SIG-M5 treated with dmso at 0.1 percent for 504 hours (cell line): ENCODE results near the gene CNTNAP2.

Experiments used
- DNase-seq: peaks from one replicate; lab custom pipeline; 2025; ENCODE audit not compliant: unreplicated experiment; lab: John Stamatoyannopoulos, UW

CNTNAP2 gene

GRCh38 chr7:146285418-146285817 lies 168.8 kb downstream of the CNTNAP2 start:
- no peak for DNase-seq

- DNase-seq: no peak
Observed at GRCh38 chr7:146290746-146291145, 174.1 kb downstream of the CNTNAP2 start.

- DNase-seq: no peak
Observed at GRCh38 chr7:146291900-146292299, 175.3 kb downstream of the CNTNAP2 start.

GRCh38 chr7:146296028-146296427 lies 179.4 kb downstream of the CNTNAP2 start:
- no peak for DNase-seq

- no peak for DNase-seq
Observed at GRCh38 chr7:146314962-146315361, 198.4 kb downstream of the CNTNAP2 start.

- DNase-seq: no peak
Observed at GRCh38 chr7:146319629-146320028, 203.0 kb downstream of the CNTNAP2 start.

- no peak for DNase-seq
Observed at GRCh38 chr7:146321301-146321700, 204.7 kb downstream of the CNTNAP2 start.

GRCh38 chr7:146331369-146331768 lies 214.8 kb downstream of the CNTNAP2 start:
- no peak for DNase-seq

- DNase-seq: no peak
Observed at GRCh38 chr7:146345251-146345650, 228.7 kb downstream of the CNTNAP2 start.

GRCh38 chr7:146346096-146346495 lies 229.5 kb downstream of the CNTNAP2 start:
- DNase-seq: no peak

- no peak for DNase-seq
Observed at GRCh38 chr7:146355216-146355615, 238.6 kb downstream of the CNTNAP2 start.

GRCh38 chr7:146359176-146359575 lies 242.6 kb downstream of the CNTNAP2 start:
- DNase-seq: no peak

GRCh38 chr7:146366938-146367337 lies 250.3 kb downstream of the CNTNAP2 start:
- DNase-seq: no peak

- no peak for DNase-seq
Observed at GRCh38 chr7:146370171-146370570, 253.6 kb downstream of the CNTNAP2 start.

GRCh38 chr7:146375170-146375569 lies 258.6 kb downstream of the CNTNAP2 start:
- DNase-seq: no peak

GRCh38 chr7:146378196-146378595 lies 261.6 kb downstream of the CNTNAP2 start:
- no peak for DNase-seq

GRCh38 chr7:146387140-146387539 lies 270.5 kb downstream of the CNTNAP2 start:
- DNase-seq: no peak

GRCh38 chr7:146388928-146389327 lies 272.3 kb downstream of the CNTNAP2 start:
- no peak for DNase-seq

GRCh38 chr7:146393346-146393745 lies 276.7 kb downstream of the CNTNAP2 start:
- no peak for DNase-seq

- no peak for DNase-seq
Observed at GRCh38 chr7:146397141-146397540, 280.5 kb downstream of the CNTNAP2 start.

GRCh38 chr7:146401939-146402338 lies 285.3 kb downstream of the CNTNAP2 start:
- DNase-seq: no peak

GRCh38 chr7:146405737-146406136 lies 289.1 kb downstream of the CNTNAP2 start:
- DNase-seq: no peak

GRCh38 chr7:146411975-146412374 lies 295.4 kb downstream of the CNTNAP2 start:
- no peak for DNase-seq

GRCh38 chr7:146412781-146413180 lies 296.2 kb downstream of the CNTNAP2 start:
- no peak for DNase-seq
